Astrocyte of the spinal cord (primary cell): ENCODE data around the gene CLIP4.
"Not testable (repeated sequence)": the region's sequence is repeated elsewhere in the genome, so short reads cannot be mapped to it uniquely, and the experiment has no call there.

Experiments used
- DNase-seq: peaks from one replicate; pipeline ENCODE4 v3.0.0; 2011; ENCODE audit warnings: low read depth, low spot score
- H3K4me3 ChIP-seq: 2 replicates; pipeline ENCODE4 v1.5.1; 2011; ENCODE audit warnings: low read depth, mild to moderate bottlenecking, low read length, moderate library complexity
- CTCF ChIP-seq: IDR thresholded peaks from 2 replicates; pipeline ENCODE4 v1.5.1; 2012; ENCODE audit warnings: low read depth, mild to moderate bottlenecking, low read length, inconsistent platforms
- in situ Hi-C: cut with HindIII; loops from 2 replicates; pipeline ENCODE4 v1.10.0; 2017; ENCODE audit warnings: low sequenced_read_pairs

CLIP4 gene

DNA sequence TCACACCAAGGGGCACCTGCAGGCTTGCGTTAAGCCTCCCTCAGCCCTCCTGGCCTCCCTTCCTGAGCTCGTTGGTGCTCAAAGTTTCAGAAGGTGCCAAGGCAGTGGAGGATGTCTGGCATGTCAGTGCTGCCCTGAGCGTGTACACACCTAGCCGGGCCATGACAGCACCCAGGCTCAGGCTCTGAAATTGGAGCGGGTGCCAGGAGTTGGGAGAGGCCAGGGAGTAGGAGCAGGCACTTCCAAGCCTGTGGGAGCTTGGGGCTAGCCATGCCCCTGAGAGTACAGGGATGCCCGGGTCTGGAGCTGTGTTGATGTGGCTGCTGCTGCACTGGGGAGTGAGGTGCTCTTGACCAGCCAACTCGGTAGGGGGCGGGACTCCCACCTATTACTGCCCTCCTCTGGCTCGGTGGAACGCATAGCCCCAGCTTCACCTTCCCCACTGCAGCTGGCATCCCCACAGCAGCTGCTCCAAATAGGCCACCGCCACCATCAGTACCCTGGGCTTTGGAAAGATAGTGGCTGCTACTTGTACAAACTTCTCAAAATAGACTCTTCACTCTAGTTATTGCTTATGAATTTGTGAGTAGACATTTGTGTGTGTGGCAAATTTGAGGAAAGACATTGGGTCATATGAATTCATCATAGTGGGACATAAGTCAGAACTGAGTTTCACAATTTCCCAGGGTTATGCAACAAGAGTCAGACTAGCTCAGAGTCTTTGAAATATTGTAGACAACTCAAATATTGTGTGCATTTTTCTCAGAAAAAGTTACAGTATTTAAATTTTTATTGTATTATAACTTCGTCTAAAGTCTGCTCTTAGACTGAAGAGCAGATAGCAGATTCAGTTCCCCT is 34.1 kb upstream of the CLIP4 start:
- H3K4me3 ChIP-seq = no peak overlapping the region
- DNase-seq = no peak
- in situ Hi-C loops = no loop called here
- TF ChIP-seq CTCF = no peak

GRCh38 chr2:29082804-29083495 is 32.3 kb upstream of the CLIP4 start:
- no peak overlapping the region for H3K4me3 ChIP-seq
- no peak for TF ChIP-seq CTCF
- in situ Hi-C loops = no loop called here
- DNase-seq = no peak

DNA sequence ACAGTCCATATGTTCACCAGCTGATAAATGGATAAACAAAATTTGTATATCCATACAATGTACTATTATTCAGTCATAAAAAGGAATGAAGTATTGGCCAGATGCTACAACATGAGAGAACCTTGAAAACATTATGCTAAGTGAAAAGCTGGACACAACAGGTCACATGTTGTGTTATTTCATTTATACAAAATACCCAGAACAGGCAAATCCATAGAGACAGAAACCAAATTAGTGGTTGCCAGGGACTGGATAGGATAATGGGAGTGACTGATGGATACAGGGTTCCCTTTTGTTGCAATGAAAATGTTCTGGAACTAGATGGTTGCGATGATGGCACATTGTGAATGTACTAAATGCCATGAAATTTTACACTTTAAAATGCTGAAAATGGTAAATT is 30.7 kb upstream of the CLIP4 start:
- no peak for DNase-seq
- H3K4me3 ChIP-seq = no peak overlapping the region
- no peak for TF ChIP-seq CTCF
- in situ Hi-C loops = no loop called here

- in situ Hi-C loops, DNase-seq, H3K4me3 ChIP-seq: not testable (repeated sequence)
These were observed 24.9 kb upstream of the CLIP4 start for GRCh38 chr2:29090311-29090710.

GRCh38 chr2:29096969-29097368 is 18.2 kb upstream of the CLIP4 start:
- in situ Hi-C loops = no loop called here
- DNase-seq = no peak
- H3K4me3 ChIP-seq = no peak overlapping the region
- TF ChIP-seq CTCF = no peak

DNA sequence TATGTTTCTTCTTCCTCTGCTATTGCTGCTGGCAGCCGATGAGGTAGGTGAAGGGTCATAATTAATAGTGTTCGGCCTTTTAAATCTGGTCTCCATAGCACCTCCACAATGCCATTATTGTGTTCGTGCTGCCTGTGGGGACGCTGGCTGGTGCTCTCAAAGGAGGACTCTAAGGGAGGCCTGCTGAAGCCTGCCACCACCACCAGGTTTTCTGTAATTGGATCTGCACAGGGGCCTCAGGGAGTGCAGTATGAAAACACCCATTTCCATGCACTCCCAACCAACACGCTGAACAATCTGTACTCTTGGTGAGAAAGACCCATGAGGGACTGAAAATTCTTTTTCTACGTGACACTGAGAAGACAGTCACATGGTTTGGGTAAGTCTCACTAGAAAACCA is 17.6 kb upstream of the CLIP4 start:
- DNase-seq = no peak
- no peak overlapping the region for H3K4me3 ChIP-seq
- in situ Hi-C loops = no loop called here
- no peak for TF ChIP-seq CTCF

GRCh38 chr2:29100564-29100963 is 14.7 kb upstream of the CLIP4 start:
- in situ Hi-C loops = no loop called here
- TF ChIP-seq CTCF = no peak
- no peak for DNase-seq
- H3K4me3 ChIP-seq = no peak overlapping the region
